Right lung (tissue), 5 donors: ENCODE measurements around the gene MYO18B. TPM values are rescaled to one million over a fixed set of nuclear protein-coding genes. Genes with fewer than 3 reads are reported as not detected.

Experiments
- DNase-seq, 2 donors: peaks; one replicate each; pipeline ENCODE4 v3.0.0-alpha.2; 2013
- polyA plus RNA-seq, 5 donors: library from polyadenylated mRNA; unstranded; fragments of 120-200 nt; gene quantifications; one replicate each; pipeline versions ENCODE4 v1.2.1 to v1.2.3, GENCODE V29; 2013; ENCODE audit warnings: inconsistent platforms in 1 of 5, low replicate concordance in 1 of 5; ENCODE audit not compliant: insufficient read length in 5 of 5, insufficient read depth in 1 of 5

The MYO18B gene
- polyA plus RNA-seq, 5 donors, result 0.11 to 3.4 (median 0.15) TPM

- DNase-seq, result no peak
These were observed 158.4 kb downstream of the MYO18B start for GRCh38 chr22:25900390-25900789.

DNA sequence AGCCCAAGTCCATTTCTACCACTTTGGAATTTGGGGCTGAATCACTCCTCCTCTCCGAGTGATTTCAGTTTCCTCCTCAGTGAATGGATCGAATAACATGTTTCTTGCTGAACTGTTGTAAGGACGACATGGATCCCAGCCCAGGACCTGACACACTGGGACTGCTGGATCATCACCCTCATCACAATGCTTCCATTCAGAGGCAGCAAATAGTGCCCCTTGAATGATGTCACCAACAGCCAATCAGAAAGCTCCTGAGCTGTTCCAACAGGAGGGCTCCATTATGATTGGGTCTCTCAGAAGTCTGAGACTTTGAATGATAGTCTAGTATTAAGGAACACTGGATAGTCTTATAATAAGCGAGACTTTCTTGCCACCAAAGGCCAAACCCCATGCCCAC is 158.9 kb downstream of the MYO18B start:
- no peak for DNase-seq

DNA sequence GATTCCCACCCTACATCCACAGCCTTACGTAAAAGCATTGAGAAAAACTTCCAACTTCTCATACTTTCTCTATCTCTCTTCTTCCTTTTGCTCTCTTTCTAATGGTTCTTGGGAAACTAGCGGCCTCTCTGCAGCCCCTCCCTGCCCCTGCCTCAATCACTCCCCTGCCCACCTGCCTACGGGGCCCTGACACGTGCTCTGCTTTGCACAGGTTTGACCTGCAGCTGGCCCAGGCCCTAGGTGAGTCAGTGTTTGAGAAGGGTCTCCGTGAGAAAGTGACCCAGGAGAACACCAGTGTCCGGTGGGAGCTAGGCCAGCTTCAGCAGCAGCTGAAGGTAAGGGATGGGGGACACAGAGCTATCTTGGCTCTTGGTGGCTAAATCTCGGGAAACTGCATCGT is 160.4 kb downstream of the MYO18B start:
- DNase-seq, result no peak

- no peak for DNase-seq
These were observed 161.3 kb downstream of the MYO18B start for GRCh38 chr22:25903294-25903693.

- no peak for DNase-seq
These were observed 166.2 kb downstream of the MYO18B start for GRCh38 chr22:25908212-25908611.

GRCh38 chr22:25908755-25909154 is 166.8 kb downstream of the MYO18B start:
- DNase-seq, result no peak

DNA sequence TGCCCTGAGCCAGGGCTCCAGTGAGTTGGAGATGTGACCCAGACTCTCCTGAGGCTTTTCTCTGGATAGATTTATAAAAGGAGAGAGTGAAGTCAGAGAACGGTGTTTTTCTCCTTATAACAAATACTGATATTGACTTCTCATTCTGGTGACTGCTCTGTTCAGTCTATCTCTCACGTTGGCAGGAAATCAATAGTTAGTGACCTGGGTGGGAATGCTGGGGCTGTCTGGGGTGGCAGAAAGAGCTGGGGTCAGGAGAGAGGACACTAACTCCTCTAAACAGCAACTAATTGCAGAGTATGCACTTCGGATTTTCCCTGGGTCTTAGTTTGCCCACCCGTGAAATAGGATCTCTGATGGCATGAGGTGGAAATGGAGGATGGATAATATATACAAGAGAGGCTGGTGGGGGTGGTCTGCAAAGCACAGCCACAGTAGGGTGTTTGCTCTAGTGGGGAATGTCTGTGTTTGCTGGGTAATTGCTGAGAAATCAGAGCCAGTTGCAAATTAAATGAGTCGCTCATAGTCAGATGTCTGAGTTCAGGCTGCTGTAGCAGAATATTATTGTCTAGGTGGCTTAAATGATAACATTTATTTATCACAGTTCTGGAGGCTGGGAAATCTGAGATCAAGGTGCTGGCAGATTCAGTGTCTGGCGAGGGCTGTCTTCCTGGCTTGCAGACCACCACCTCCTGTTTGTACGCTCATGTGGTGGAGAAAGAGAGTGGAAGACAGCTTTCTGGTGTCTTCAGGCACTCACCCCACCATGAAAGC is 167.8 kb downstream of the MYO18B start:
- no peak for DNase-seq

DNA sequence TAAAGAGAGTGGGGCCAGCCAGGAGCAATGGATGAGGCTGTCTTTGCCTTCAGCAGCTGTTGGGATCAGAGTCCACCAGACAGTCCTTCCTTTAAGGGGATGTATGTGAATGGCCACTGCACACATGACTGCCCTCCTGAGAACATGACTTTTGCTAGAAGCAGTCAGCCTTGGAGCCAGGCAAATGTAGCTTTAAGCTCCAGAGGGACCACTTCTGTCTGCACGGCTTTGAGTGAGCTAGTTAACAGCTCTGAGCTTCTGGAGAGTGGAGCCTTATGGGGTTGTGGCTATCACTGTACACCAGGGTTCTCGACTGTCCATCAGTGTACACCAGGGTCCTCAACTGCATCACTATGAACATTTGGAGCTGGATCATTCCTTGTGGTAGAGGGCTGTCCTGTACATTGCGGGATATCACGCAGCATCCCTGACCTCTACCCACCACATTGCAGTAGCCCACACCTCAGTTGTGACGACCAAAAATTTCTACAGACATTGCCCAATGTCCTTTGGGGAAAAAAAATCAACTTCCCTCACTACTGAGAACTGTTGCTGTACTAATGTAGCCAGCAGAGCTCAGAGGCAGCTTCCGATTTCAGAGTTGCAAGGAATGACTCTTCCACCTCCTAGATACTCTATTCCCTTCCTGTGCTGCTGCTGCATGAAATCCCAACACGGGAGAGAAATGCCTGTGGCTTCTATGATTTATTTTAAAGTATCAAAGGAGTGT is 169.4 kb downstream of the MYO18B start:
- DNase-seq, result no peak

GRCh38 chr22:25919452-25919851 is 177.5 kb downstream of the MYO18B start:
- DNase-seq, result no peak

GRCh38 chr22:25922141-25922540 is 180.2 kb downstream of the MYO18B start:
- DNase-seq, result no peak

DNA sequence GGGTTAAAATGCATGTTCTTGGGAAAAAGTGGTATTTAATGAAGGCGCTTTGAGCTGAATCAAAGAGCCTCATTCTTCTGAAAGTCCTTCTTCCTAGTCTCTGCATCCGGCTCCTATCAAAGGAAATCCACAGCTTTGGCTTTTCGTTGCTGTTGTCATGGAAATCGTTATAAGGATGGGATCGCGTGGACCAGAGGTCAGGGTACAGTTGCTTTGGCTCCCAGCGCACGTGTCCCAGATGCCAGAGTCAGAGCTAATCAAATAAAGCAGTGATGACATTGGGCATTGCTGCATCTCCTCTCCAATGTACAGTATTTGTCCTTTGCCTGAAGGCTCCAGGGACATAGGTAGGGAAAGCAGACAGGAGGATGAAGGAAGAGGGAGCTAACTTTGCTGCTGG is 181.9 kb downstream of the MYO18B start:
- no peak for DNase-seq

- no peak for DNase-seq
These were observed 186.1 kb downstream of the MYO18B start for GRCh38 chr22:25928038-25928437.

DNA sequence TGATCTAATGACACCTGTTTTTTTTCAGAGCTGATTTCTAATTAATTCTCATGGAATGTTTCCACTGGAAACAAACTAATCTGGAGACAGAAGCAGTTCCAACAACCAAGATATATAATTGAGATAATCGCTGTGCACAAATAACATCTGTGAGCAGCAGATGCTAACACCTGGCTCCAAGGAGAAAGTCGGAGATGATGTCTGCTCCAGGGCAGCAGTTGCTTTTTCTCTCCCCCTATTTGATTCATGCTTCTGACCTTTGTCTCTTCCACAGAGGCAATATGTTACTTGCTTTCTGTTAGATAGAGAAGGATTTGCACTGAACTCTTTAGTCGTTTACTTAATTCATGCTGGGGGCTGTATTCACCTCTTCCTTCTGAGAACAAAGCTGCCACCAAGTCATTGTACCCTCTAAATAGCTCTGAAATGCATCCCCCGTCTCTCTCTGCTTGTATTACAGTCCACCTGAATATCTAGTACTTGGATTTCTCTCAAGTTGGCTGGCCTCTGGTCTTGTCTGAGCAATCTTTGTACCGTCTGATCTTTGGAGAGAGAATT is 187.4 kb downstream of the MYO18B start:
- DNase-seq, result no peak

- no peak for DNase-seq
These were observed 188.1 kb downstream of the MYO18B start for GRCh38 chr22:25930083-25930482.

DNA sequence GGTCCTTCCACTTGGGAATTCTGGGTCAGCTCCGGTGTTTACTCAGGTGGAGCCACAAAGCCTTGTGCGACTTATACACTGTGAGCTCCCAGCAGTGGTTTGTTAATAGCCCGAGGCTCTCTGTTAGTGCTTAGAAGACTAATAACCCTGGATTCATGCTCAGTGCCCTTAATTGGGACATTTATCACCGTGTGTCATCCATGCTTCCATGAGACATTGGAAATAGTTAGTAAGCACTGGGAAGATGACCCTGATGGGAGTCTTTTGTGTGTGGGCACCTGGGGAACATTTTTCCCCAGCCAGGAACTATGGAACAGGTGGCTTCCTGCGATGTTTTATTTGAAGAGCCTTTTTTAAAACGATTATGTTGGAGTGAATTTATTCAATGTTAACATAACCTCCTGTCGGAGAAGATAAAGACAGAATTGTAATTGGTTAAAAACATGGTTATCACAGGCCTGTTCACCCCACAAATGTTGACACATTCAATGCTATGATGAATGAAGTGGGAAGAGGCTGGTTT is 188.9 kb downstream of the MYO18B start:
- no peak for DNase-seq

DNA sequence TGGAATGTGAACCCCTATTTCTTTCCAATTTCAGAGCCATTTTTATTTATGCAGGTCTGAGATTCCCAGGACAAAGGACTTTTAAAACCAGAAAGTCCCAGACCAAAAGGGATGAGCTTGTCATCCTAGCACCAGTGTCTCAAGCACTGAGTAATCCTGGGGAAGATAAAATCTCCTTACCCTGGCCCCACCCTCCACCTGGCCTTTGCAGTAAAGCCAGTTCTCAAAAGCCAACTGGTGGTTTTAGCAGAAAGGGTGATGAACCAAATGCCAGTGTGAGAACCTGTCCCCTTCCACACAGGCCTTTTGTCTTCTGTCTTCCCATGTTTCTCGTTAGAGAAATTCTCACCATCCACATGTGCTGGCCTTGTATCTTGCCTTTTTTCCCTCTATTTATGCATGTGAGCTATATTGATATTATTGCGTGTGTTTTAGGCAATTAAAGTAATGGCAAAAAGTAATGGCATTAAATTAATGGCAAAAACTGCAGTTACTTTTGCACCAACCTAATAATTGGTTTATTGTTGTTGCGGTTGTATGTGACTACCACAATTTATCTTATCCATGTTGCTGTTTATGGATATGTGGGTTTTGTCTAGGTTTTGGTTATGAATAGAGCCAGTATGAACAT is 191.3 kb downstream of the MYO18B start:
- no peak for DNase-seq

DNA sequence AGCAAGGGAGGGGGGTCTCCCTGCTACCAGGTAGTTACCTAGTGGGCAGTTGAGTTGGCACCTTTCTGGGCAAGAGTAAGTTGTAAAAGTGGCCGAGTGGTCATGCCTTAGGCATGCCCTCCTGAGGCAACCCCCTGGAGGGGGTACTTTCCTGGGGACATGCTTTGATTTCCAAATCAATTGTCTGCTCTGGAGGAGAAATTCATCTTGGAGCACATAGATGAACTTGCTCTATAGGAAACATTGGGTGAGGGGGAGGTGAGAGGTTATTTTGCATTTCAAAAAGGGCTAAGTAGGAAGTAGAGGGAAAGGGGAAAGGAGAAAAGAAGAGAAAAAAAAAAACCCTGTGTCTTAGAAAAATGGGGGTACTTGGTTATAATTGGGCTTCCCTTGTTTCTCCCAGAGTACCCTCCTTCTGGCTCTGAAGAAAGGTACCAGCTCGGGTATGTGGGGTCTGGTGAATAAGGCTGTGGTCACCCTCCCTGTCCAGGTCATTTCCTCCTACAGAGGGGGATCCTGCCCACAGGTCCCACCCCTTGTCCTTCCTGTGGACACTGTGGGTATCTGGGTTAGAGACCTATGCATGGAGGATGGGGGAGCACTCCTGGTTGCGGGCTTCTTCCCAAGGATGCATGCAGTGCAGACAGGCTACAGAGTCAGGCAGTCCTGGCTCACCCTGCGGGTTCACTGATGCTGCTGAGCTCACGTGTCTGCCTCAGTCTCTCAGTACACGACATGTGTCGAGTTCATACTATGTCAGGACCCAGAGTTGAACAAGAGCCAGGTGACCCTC is 193.5 kb downstream of the MYO18B start:
- no peak for DNase-seq

DNA sequence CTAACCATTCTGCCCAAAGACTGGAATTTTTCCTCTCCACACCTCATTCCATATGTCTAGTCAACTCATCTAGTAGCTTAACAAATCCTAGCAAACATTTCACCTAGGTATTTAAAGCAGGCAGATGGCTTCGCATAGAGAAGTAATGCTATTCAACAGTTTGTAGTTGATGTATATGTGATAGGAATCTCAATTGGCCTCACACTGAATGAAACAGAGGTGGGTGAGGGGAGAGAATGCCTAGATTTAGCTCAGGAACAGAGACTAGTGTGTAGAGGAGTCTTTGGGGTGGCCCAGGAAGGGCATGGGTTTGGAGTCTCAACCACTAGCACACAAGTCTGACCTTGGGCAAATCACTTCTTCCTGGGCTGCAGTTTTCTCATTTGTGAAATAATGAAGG is 196.2 kb downstream of the MYO18B start:
- no peak for DNase-seq

DNA sequence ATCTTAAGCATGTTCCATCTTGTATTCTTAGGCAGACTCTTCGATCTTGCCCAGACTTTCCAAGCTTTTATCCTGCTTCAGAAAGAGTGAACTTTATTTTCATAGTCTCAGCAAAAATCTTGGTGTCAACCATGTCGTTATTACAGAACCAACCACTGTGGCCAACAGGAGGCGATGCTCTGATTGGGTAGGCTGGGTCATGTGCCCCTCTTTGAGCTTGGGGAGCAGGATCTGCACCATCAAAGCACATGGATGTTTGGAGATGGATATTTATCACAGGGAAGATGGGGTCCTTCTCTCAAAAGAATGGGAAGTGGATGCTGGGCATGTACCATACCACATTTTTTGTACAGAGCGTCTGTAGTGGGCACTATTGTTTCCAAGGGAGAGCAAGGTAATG is 197.4 kb downstream of the MYO18B start:
- no peak for DNase-seq

GRCh38 chr22:25940479-25940878 is 198.5 kb downstream of the MYO18B start:
- DNase-seq, result no peak

DNA sequence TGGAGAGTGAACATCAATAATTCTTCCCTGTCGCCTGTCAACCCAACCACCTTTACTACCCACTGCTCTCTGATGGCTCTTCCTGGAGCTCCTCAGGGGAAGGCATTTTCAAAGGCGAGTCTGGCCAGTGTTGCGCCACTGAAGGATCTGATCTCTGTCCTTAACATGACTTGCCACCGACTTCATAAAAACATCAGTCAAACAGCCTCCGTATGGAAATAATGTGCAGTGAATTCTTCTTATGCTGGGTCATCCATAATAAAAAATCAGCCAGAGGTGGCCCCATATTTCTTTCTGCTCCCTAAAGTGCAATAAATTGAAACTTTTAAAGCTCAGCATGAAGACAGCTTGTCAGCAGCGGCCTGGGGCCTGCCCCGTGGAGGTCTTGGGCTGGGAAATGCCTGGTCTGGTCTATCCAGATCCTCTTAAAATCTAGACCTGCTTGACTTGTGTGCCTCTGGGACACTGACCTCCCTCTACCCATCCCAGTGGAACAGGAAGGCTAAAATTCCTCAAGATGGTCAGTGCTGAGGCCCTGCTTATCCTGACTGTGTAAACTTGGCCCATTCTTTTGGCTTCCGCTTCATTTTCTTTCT is 199.5 kb downstream of the MYO18B start:
- DNase-seq, result no peak
